Germinal center (tissue), 1 donor: Measurements from ENCODE around the gene CPXM2.
"Not testable (repeated sequence)": the region's sequence is repeated elsewhere in the genome, so short reads cannot be mapped to it uniquely, and the experiment has no call there.

Experiments used
- DNase-seq: peaks from one replicate; pipeline ENCODE4 v3.0.0; 2012; ENCODE audit warnings: mixed read lengths, low spot score

Gene CPXM2

GRCh38 chr10:123742751-123743440 is 148.7 kb downstream of the CPXM2 start:
- DNase-seq: no peak

- no peak for DNase-seq
Measured at GRCh38 chr10:123741711-123742110, 149.9 kb downstream of the CPXM2 start.

- no peak for DNase-seq
Measured at GRCh38 chr10:123741146-123741545, 150.5 kb downstream of the CPXM2 start.

GRCh38 chr10:123736917-123737316 is 154.7 kb downstream of the CPXM2 start:
- not testable (repeated sequence) for DNase-seq

GRCh38 chr10:123729523-123729922 is 162.1 kb downstream of the CPXM2 start:
- DNase-seq: no peak

GRCh38 chr10:123726836-123727235 is 164.8 kb downstream of the CPXM2 start:
- no peak for DNase-seq

- DNase-seq: no peak
Measured at GRCh38 chr10:123726381-123726780, 165.2 kb downstream of the CPXM2 start.

GRCh38 chr10:123724747-123725146 is 166.9 kb downstream of the CPXM2 start:
- no peak for DNase-seq

- no peak for DNase-seq
Measured at GRCh38 chr10:123722351-123722750, 169.3 kb downstream of the CPXM2 start.

GRCh38 chr10:123721441-123722049 is 170.1 kb downstream of the CPXM2 start:
- DNase-seq: no peak

- DNase-seq: no peak
Measured at GRCh38 chr10:123720536-123720935, 171.1 kb downstream of the CPXM2 start.

- no peak for DNase-seq
Measured at GRCh38 chr10:123718544-123719060, 173.0 kb downstream of the CPXM2 start.

GRCh38 chr10:123717336-123717735 is 174.3 kb downstream of the CPXM2 start:
- no peak for DNase-seq

- DNase-seq: no peak
Measured at GRCh38 chr10:123715546-123715945, 176.1 kb downstream of the CPXM2 start.

GRCh38 chr10:123706236-123706635 is 185.4 kb downstream of the CPXM2 start:
- no peak for DNase-seq

GRCh38 chr10:123704812-123705211 is 186.8 kb downstream of the CPXM2 start:
- no peak for DNase-seq

GRCh38 chr10:123704076-123704475 is 187.5 kb downstream of the CPXM2 start:
- no peak for DNase-seq

- no peak for DNase-seq
Measured at GRCh38 chr10:123703195-123703790, 188.3 kb downstream of the CPXM2 start.
